MCF 10A (cell line): Measurements from ENCODE around the gene PAK2. TPM values are rescaled to one million over a fixed set of nuclear protein-coding genes. Genes with fewer than 3 reads are reported as not detected.

ENCODE experiments used
- BruUV-seq: library from RNA; stranded (reverse); fragments of 400-500 nt; replicated peaks from 2 replicates; lab custom pipeline; 2021; lab: Mats Ljungman, UMichigan
- CTCF ChIA-PET: fragments of 300-600 bp; sonication (Branson Sonifier 250); formaldehyde crosslinking; extraction: SDS; loops from one replicate; lab custom pipeline; 2021; ENCODE audit warnings: antibody characterized with exemption, inconsistent platforms; lab: Yijun Ruan, JAX
- POLR2A ChIA-PET: fragments of 300-600, 350-650 bp; sonication (Branson Sonifier 250); formaldehyde crosslinking; extraction: SDS; loops from one replicate; lab custom pipeline; 2020; ENCODE audit warnings: antibody characterized with exemption, inconsistent platforms; lab: Yijun Ruan, JAX
- DNase-seq: peaks from one replicate; pipeline ENCODE4 v3.0.0-alpha.2; 2018; ENCODE audit not compliant: unreplicated experiment
- H3K27ac Mint-ChIP-seq: one replicate; pipeline ENCODE4 v1.8.0; 2022; ENCODE audit warnings: mild to moderate bottlenecking, low read depth, mixed read lengths; ENCODE audit not compliant: unreplicated experiment
- H3K27me3 Mint-ChIP-seq: one replicate; pipeline ENCODE4 v1.8.0; 2022; ENCODE audit warnings: mixed read lengths; ENCODE audit not compliant: insufficient read depth, unreplicated experiment
- H3K36me3 Mint-ChIP-seq: one replicate; pipeline ENCODE4 v1.8.0; 2022; ENCODE audit warnings: mild to moderate bottlenecking, moderate library complexity, mixed read lengths; ENCODE audit not compliant: insufficient read depth, unreplicated experiment
- H3K4me1 Mint-ChIP-seq: one replicate; pipeline ENCODE4 v1.8.0; 2022; ENCODE audit warnings: mixed read lengths; ENCODE audit not compliant: insufficient read depth, unreplicated experiment
- H3K4me3 Mint-ChIP-seq: one replicate; pipeline ENCODE4 v1.8.0; 2022; ENCODE audit warnings: mild to moderate bottlenecking, moderate library complexity, mixed read lengths; ENCODE audit not compliant: unreplicated experiment
- H3K9me3 Mint-ChIP-seq: one replicate; pipeline ENCODE4 v1.8.0; 2022; ENCODE audit warnings: mixed read lengths; ENCODE audit not compliant: unreplicated experiment
- CTCF ChIP-seq: fragments of 200-600 bp; IDR thresholded peaks from one replicate; pipeline ENCODE4 v1.8.0; 2022; ENCODE audit warnings: antibody characterized with exemption, mild to moderate bottlenecking; ENCODE audit not compliant: unreplicated experiment
- intact Hi-C: fragments of 100-400 bp; cut with micrococcal nuclease; formaldehyde crosslinking; loops from 2 replicates; pipeline ENCODE4 v1.14.1; 2022
- total RNA-seq: library from RNA; stranded (reverse); gene quantifications from 2 replicates; pipeline ENCODE4 v1.2.3, GENCODE V29; 2022

Gene PAK2
- total RNA-seq, 1 experiment from 2014 or later: 119 TPM

- no peak for TF ChIP-seq CTCF
- Mint-ChIP-seq H3K4me3 (no peak overlapping the region), H3K4me1 (no peaks in the 10 kb centered on the region), H3K27me3 (no peaks in the 10 kb centered on the region), H3K27ac (no peak overlapping the region), H3K9me3 (no peaks in the 10 kb centered on the region), H3K36me3 (peaks cover 24% of the 10 kb centered on the region)
- ChIA-PET POLR2A (interaction anchor here (0.9 kb wide), 1 partner anchor 41 kb away, joined by 3 read pairs; no protein-coding TSS in a partner anchor), CTCF (no interaction called here)
- DNase-seq: no peak
- intact Hi-C loops: no loop called here
- no TSS peak for BruUV-seq
Measured at GRCh38 chr3:196765454-196765853, 25.8 kb downstream of the PAK2 start.

DNA sequence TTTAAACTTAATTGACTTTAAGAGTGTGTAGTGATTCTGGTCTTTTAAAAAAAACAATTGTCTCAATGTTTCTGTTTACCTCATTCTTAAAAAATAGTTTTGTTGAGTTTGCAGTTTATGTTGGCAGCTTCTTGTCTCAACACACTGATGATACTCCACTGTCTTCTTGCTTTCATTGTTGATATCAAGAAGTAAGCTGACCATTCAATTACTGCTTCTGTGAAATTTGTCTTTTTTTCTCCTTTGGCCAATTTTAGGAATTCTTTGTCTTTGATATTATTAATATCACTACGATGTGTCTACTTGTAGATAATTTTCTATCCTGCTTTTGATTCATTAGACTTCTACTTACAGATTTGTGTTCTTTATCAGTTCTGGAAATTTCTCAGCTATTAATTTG is 31.4 kb downstream of the PAK2 start:
- Mint-ChIP-seq H3K4me1 (peaks cover 8% of the 10 kb centered on the region), H3K27me3 (no peaks in the 10 kb centered on the region), H3K36me3 (peaks cover 21% of the 10 kb centered on the region), H3K4me3 (no peak overlapping the region), H3K9me3 (no peaks in the 10 kb centered on the region), H3K27ac (peak overlapping the region; percentile 19)
- POLR2A ChIA-PET: interaction anchor here (0.6 to 1.3 kb wide), 8 partner anchors 15 to 101 kb away, joined by 3 to 5 read pairs (median 3); no protein-coding TSS in a partner anchor
- DNase-seq: no peak
- no peak for TF ChIP-seq CTCF
- BruUV-seq: no TSS peak
- CTCF ChIA-PET: interaction anchor here (1.2 kb wide), 1 partner anchor 30 kb away, joined by 5 read pairs; no protein-coding TSS in a partner anchor
- intact Hi-C loops: no loop called here

- DNase-seq: no peak
- TF ChIP-seq CTCF: no peak
- Mint-ChIP-seq H3K4me3 (no peak overlapping the region), H3K9me3 (no peaks in the 10 kb centered on the region), H3K27me3 (no peaks in the 10 kb centered on the region), H3K27ac (peak overlapping the region; percentile 58), H3K4me1 (peaks cover 8% of the 10 kb centered on the region), H3K36me3 (peaks cover 16% of the 10 kb centered on the region)
- no TSS peak for BruUV-seq
- POLR2A ChIA-PET: interaction anchor here (0.8 to 1.3 kb wide), 3 partner anchors 32 to 100 kb away, joined by 3 to 5 read pairs (median 4); partner anchors contain the start of gene PAK2
- CTCF ChIA-PET: no interaction called here
- intact Hi-C loops: no loop called here
Measured at GRCh38 chr3:196772102-196772501, 32.4 kb downstream of the PAK2 start.

GRCh38 chr3:196772897-196773296 is 33.2 kb downstream of the PAK2 start:
- BruUV-seq: no TSS peak
- Mint-ChIP-seq H3K36me3 (peaks cover 17% of the 10 kb centered on the region), H3K4me3 (no peak overlapping the region), H3K9me3 (no peaks in the 10 kb centered on the region), H3K4me1 (peaks cover 9% of the 10 kb centered on the region), H3K27me3 (no peaks in the 10 kb centered on the region), H3K27ac (peak overlapping the region; percentile 58)
- intact Hi-C loops: no loop called here
- no peak for TF ChIP-seq CTCF
- ChIA-PET POLR2A (no interaction called here), CTCF (no interaction called here)
- no peak for DNase-seq
